Measurements from ENCODE around the gene IFNW1. TPM values are rescaled to one million over a fixed set of nuclear protein-coding genes. Genes with fewer than 3 reads are reported as not detected.

IFNW1 gene
- total RNA-seq, 1 donor from 2014 or later, result not detected

DNA sequence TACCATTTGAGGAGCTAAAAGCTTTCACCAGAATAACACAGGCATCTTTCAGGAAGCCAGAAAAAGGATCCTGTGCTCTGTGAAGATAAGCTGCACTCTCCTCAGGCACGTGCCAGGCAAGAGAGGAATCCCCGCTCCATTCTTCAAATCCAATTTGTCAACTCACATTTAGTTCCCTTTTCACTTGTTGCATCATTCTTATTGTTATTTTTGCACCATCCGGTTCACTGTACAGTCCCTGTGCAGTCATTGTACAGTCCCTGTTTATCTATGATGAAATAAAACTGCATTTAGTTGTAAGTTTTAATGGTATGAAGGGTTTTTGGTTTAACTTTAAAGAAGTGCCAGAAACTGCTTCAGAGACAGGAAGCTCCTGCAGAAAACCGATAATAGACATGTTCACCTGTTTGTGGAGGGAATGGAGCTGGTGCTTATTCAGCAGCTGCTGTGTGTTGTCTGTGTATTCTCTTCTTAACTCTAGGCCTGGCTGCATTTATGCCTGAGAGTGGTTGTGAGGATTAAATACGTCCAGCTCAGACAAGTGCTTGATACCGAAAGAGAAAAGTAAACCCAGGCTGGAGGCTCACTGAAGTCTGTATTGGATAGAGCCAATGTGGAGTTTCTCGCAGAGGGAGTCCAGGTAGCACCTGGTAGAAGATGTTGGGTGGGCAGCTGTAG lies 22.4 kb downstream of the IFNW1 start:
- Histone ChIP-seq H3K4me1 (no peaks in the 10 kb centered on the region), H3K27ac (replicated peaks) (no peak overlapping the region), H3K27me3 (ENCODE audit: low read depth) (no peaks in the 10 kb centered on the region), H3K4me3 (no peak overlapping the region), H3K36me3 (no peaks in the 10 kb centered on the region), H3K9me3 (replicated peaks) (no peaks in the 10 kb centered on the region)
- TF ChIP-seq, protein P1, sequence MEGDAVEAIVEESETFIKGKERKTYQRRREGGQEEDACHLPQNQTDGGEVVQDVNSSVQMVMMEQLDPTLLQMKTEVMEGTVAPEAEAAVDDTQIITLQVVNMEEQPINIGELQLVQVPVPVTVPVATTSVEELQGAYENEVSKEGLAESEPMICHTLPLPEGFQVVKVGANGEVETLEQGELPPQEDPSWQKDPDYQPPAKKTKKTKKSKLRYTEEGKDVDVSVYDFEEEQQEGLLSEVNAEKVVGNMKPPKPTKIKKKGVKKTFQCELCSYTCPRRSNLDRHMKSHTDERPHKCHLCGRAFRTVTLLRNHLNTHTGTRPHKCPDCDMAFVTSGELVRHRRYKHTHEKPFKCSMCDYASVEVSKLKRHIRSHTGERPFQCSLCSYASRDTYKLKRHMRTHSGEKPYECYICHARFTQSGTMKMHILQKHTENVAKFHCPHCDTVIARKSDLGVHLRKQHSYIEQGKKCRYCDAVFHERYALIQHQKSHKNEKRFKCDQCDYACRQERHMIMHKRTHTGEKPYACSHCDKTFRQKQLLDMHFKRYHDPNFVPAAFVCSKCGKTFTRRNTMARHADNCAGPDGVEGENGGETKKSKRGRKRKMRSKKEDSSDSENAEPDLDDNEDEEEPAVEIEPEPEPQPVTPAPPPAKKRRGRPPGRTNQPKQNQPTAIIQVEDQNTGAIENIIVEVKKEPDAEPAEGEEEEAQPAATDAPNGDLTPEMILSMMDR (IDR thresholded peaks at IDR 0.05; ENCODE audit: borderline replicate concordance), result no peak
- intact Hi-C loops (cut with micrococcal nuclease), result no loop called here
- DNase-seq, result no peak

DNA sequence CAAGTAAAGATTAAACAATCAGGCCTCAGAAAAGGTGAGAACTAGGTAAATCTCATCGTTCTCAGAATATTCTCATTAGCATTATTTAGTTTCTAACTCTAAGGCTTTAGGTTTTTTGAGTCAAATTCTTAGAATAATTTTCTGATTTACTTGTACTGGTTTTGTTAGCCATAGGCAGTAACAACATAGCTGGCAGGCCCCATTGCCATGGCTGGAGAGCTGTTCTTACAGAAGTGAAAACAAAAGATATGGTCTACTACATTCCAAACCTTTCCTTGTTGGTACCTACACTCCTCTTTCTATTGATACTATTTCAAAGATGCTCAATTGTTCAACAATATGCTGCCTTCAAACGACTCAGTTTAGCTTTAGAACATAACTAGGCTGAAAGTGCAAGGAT lies 27.3 kb downstream of the IFNW1 start:
- no peak overlapping the region for H3K4me3 ChIP-seq
- TF ChIP-seq, protein P1 (IDR thresholded peaks at IDR 0.05; ENCODE audit: borderline replicate concordance), result no peak
- H3K27ac ChIP-seq (replicated peaks), result no peak overlapping the region
- no peaks in the 10 kb centered on the region for H3K9me3 ChIP-seq (replicated peaks)
- no peaks in the 10 kb centered on the region for H3K27me3 ChIP-seq (ENCODE audit: low read depth)
- H3K36me3 ChIP-seq, result no peaks in the 10 kb centered on the region
- no peak for DNase-seq
- no peaks in the 10 kb centered on the region for H3K4me1 ChIP-seq
- intact Hi-C loops (cut with micrococcal nuclease), result loop anchor here (5.0 kb wide), 1 partner anchor 1187 kb away; no protein-coding TSS in a partner anchor

DNA sequence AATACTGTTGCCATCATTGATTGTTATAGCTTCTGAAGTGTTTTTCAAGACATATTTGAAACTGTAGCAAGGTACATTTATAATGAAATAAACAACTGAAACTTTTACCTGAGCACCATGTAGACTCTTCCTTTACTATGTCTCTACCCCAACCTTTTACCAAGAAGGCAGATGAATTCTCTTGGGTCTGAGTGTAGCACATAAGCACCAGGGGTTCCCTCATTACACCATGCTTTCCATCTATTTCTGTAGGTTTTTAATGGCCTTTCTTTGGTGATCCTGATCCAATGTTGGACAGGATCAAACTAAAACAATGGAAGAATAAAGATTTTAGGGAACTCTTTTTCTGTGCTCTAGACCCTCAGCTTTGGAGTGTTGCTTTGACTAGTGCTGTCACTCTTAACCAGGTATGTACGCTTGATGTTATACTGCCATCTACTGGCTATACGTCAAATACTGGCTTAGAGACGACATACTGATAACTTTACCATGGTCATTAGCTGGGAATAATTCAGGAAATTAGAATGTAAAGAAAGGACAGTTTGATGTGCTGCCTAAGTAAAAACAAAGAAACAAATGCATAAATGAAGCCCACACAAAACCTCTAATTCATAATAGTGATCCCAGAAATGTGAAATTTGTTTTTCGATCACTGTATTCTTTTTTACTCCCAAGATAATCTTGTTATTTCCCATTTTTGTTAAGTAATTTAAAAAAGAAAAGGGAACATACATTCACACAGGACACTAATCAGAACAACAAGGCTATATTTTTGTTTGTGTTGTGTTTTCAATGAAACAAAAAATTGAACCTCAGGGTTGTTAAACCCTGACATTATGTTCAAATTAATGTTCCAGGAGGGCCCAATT lies 30.7 kb downstream of the IFNW1 start:
- H3K4me3 ChIP-seq, result no peak overlapping the region
- H3K36me3 ChIP-seq, result no peaks in the 10 kb centered on the region
- no peaks in the 10 kb centered on the region for H3K27me3 ChIP-seq (ENCODE audit: low read depth)
- H3K4me1 ChIP-seq, result no peaks in the 10 kb centered on the region
- TF ChIP-seq, protein P1 (IDR thresholded peaks at IDR 0.05; ENCODE audit: borderline replicate concordance), result peak; percentile 89
- intact Hi-C loops (cut with micrococcal nuclease), result loop anchor here (5.0 kb wide), 1 partner anchor 1184 kb away; no protein-coding TSS in a partner anchor
- DNase-seq, result no peak
- no peak overlapping the region for H3K27ac ChIP-seq (replicated peaks)
- H3K9me3 ChIP-seq (replicated peaks), result no peaks in the 10 kb centered on the region

DNA sequence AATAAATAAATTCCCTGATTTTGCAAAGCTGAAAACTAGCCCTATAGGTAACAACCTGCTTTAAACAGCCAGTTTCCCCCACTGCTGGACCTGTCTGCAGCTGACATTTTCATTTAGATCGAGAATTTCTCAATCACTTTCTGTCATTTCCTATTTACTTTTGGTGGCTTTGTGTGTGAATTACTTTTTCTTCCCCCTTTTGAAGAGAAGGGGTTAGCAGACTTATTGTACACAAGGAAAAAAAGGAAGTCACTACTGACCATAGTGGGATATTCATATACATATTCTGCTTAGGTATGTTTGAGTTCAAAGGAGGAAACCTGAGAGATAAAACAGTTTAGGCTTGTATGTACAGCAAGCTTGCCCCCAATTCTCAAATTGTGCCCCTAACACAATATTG lies 36.8 kb downstream of the IFNW1 start:
- DNase-seq, result no peak
- no peak overlapping the region for H3K27ac ChIP-seq (replicated peaks)
- no peaks in the 10 kb centered on the region for H3K4me1 ChIP-seq
- H3K9me3 ChIP-seq (replicated peaks), result no peaks in the 10 kb centered on the region
- intact Hi-C loops (cut with micrococcal nuclease), result no loop called here
- no peaks in the 10 kb centered on the region for H3K27me3 ChIP-seq (ENCODE audit: low read depth)
- TF ChIP-seq, protein P1 (IDR thresholded peaks at IDR 0.05; ENCODE audit: borderline replicate concordance), result no peak
- H3K4me3 ChIP-seq, result no peak overlapping the region
- no peaks in the 10 kb centered on the region for H3K36me3 ChIP-seq

DNA sequence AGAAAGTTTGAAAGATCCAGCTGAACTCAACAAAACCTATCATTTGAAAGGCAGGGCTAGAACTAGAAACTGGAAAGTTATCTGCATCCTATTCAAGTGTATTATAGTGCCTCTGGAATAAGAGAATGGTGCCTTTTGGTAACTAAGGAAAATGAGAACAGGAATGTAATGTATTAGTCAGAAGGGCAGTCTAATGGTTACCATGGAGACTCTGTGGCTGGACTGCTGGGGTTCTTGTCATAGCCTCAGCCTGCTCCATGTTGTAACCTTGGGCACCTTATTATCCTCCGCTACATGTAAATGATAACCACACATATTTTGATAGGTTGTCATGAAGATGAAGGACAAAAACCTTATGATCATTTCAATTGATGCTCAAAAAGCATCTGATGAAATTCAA lies 39.3 kb downstream of the IFNW1 start:
- intact Hi-C loops (cut with micrococcal nuclease), result no loop called here
- H3K27ac ChIP-seq (replicated peaks), result no peak overlapping the region
- H3K4me3 ChIP-seq, result no peak overlapping the region
- TF ChIP-seq, protein P1 (IDR thresholded peaks at IDR 0.05; ENCODE audit: borderline replicate concordance), result no peak
- no peaks in the 10 kb centered on the region for H3K36me3 ChIP-seq
- no peak for DNase-seq
- H3K27me3 ChIP-seq (ENCODE audit: low read depth), result no peaks in the 10 kb centered on the region
- no peaks in the 10 kb centered on the region for H3K9me3 ChIP-seq (replicated peaks)
- H3K4me1 ChIP-seq, result peaks cover under 1% of the 10 kb centered on the region

All from left ventricle myocardium inferior (tissue), 1 donor.